K562 (cell line): ENCODE measurements around the gene ST6GALNAC2. TPM values are rescaled to one million over a fixed set of nuclear protein-coding genes. Genes with fewer than 3 reads are reported as not detected.

ENCODE experiments used
- ELF1 ChIP-seq: fragments of 200-800 bp; sonication (Bioruptor generic); IDR thresholded peaks from 2 replicates; pipeline ENCODE4 v1.6.1; 2016; ENCODE audit warnings: missing genetic modification characterization, missing compliant biosample characterization
- FOXA1 ChIP-seq: fragments of 450-650 bp; IDR thresholded peaks from 2 replicates; pipeline ENCODE4 v1.6.1; 2016; ENCODE audit warnings: mild to moderate bottlenecking, borderline replicate concordance
- HIVEP1 ChIP-seq: fragments of 250-450 bp; sonication (Bioruptor Pico); IDR thresholded peaks from 2 replicates; pipeline ENCODE4 v1.4.0; 2020; ENCODE audit warnings: mild to moderate bottlenecking
- LCOR ChIP-seq: sonication (generic); formaldehyde crosslinking; IDR thresholded peaks from 2 replicates; pipeline ENCODE4 v1.8.0; 2022; ENCODE audit warnings: mild to moderate bottlenecking, missing genetic modification reagents
- NR2C2 ChIP-seq, 2 experiments: fragments of 200-800 bp in 1 of 2; sonication (Bioruptor generic) in 1 of 2; sonication (generic) in 1 of 2; formaldehyde crosslinking in 1 of 2; IDR thresholded peaks; 2 replicates each; pipeline versions ENCODE4 v1.6.1 to v1.8.0; 2016 to 2022; ENCODE audit warnings: mild to moderate bottlenecking in 1 of 2, missing compliant biosample characterization in 1 of 2, missing genetic modification characterization in 1 of 2, missing genetic modification reagents in 1 of 2
- PHTF2 ChIP-seq: fragments of 250-450 bp; sonication (Bioruptor Pico); IDR thresholded peaks from 2 replicates; pipeline ENCODE4 v1.5.0; 2021; ENCODE audit warnings: mild to moderate bottlenecking
- SIN3B ChIP-seq: fragments of 450-650 bp; IDR thresholded peaks from 2 replicates; pipeline ENCODE4 v1.6.1; 2017; ENCODE audit warnings: low read depth, mild to moderate bottlenecking, moderate library complexity
- SP1 ChIP-seq: sonication (generic); formaldehyde crosslinking; IDR thresholded peaks from 2 replicates; pipeline ENCODE4 v1.8.1; 2022; ENCODE audit warnings: mild to moderate bottlenecking, missing genetic modification reagents
- TBL1XR1 ChIP-seq, 2 experiments: IDR thresholded peaks; 2 replicates each; pipeline ENCODE4 v1.6.1; 2012; ENCODE audit warnings: improper control_type of control experiment in 2 of 2, low read length in 2 of 2, mild to moderate bottlenecking in 1 of 2
- UBTF ChIP-seq, 2 experiments: IDR thresholded peaks; 2 replicates each; pipeline ENCODE4 v1.6.1; 2012; ENCODE audit warnings: improper control_type of control experiment in 2 of 2, low read depth in 2 of 2, low read length in 2 of 2, borderline replicate concordance in 1 of 2
- ZBTB5 ChIP-seq: fragments of 450-650 bp; IDR thresholded peaks from 2 replicates; pipeline ENCODE4 v1.6.1; 2017; ENCODE audit warnings: antibody characterized with exemption
- ZBTB9 ChIP-seq: fragments of 450-650 bp; formaldehyde crosslinking; IDR thresholded peaks from 2 replicates; pipeline ENCODE4 v1.4.0; 2020; ENCODE audit warnings: mild to moderate bottlenecking, moderate library complexity
- ZC3H8 ChIP-seq: fragments of 450-650 bp; IDR thresholded peaks from 2 replicates; pipeline ENCODE4 v1.6.1; 2017
- ZNF12 ChIP-seq: sonication (generic); formaldehyde crosslinking; IDR thresholded peaks from 2 replicates; pipeline ENCODE4 v1.4.0; 2020; ENCODE audit warnings: mild to moderate bottlenecking, missing genetic modification reagents
- ZNF124 ChIP-seq: sonication (generic); formaldehyde crosslinking; IDR thresholded peaks from 2 replicates; pipeline ENCODE4 v1.8.1; 2022; ENCODE audit warnings: missing genetic modification reagents
- ZNF175 ChIP-seq: fragments of 200-800 bp; sonication (Bioruptor generic); IDR thresholded peaks from 2 replicates; pipeline ENCODE4 v1.6.1; 2016; ENCODE audit warnings: low read depth, mild to moderate bottlenecking, missing genetic modification characterization, missing compliant biosample characterization
- ZNF212 ChIP-seq: fragments of 450-650 bp; formaldehyde crosslinking; IDR thresholded peaks from 2 replicates; pipeline ENCODE4 v1.4.0; 2020; ENCODE audit warnings: mild to moderate bottlenecking
- ZNF3 ChIP-seq: fragments of 250-450 bp; sonication (Bioruptor Pico); IDR thresholded peaks from 2 replicates; pipeline ENCODE4 v1.5.0; 2021; ENCODE audit warnings: mild to moderate bottlenecking, moderate library complexity
- ZNF354B ChIP-seq: fragments of 250-450 bp; sonication (Bioruptor Pico); IDR thresholded peaks from 2 replicates; pipeline ENCODE4 v1.4.0; 2020
- ZNF449 ChIP-seq: fragments of 250-450 bp; sonication (Bioruptor Pico); IDR thresholded peaks from 2 replicates; pipeline ENCODE4 v1.8.0; 2022; ENCODE audit warnings: moderate library complexity, mild to moderate bottlenecking, inconsistent platforms
- ZSCAN32 ChIP-seq: fragments of 450-650 bp; formaldehyde crosslinking; IDR thresholded peaks from 2 replicates; pipeline ENCODE4 v1.4.0; 2020; ENCODE audit warnings: mild to moderate bottlenecking, moderate library complexity
- polyA plus RNA-seq, 8 experiments: library from polyadenylated mRNA; depleted of rRNA in 4 of 8; stranded (reverse) in 5 of 8; unstranded in 3 of 8; fragments of >200 nt; fragmentation: Nextera tagmentation in 2 of 8; fragmentation: Illumina TruSeq in 1 of 8; extraction: Ambion mirVana in 2 of 8; extraction: Trizol in 1 of 8; gene quantifications; 2 replicates each; pipeline versions ENCODE4 v1.2.1 to v1.2.3, GENCODE V29; 2011 to 2014; ENCODE audit warnings: inconsistent platforms in 1 of 8, missing spikeins in 1 of 8
- total RNA-seq, 7 experiments: library from RNA; depleted of rRNA in 6 of 7; stranded (reverse); fragments of >200 nt in 6 of 7; fragmentation: Illumina TruSeq in 2 of 7; extraction: Trizol in 2 of 7; gene quantifications; 2 replicates each; pipeline versions ENCODE4 v1.2.1 to v1.2.3, GENCODE V29; 2011 to 2021; ENCODE audit warnings: low replicate concordance in 1 of 7

ST6GALNAC2 gene
- total and polyA plus RNA-seq, 9 of the 15 experiments (the other 6 are each of a cell fraction or from before 2014, with no cell fraction given), result 0.18 TPM; not detected in 8

GRCh38 chr17:76529224-76530094, 56.2 kb downstream of the ST6GALNAC2 start (continued):
- TF ChIP-seq ZBTB5, result no peak
- TF ChIP-seq ELF1 (tag), result no peak
- TF ChIP-seq PHTF2 (CRISPR knock-in tag), result no peak
- TF ChIP-seq ZBTB9, result no peak
- TF ChIP-seq LCOR (CRISPR knock-in tag), result no peak
- no peak for TF ChIP-seq SIN3B
- no peak for TF ChIP-seq ZNF212 (CRISPR knock-in tag)
- no peak for TF ChIP-seq FOXA1
- TF ChIP-seq NR2C2 (CRISPR knock-in tag; IDR thresholded peaks at IDR 0.05), result no peak
- no peak; the same call in 1 of the 2 replicates for TF ChIP-seq NR2C2 (tag; IDR thresholded peaks at IDR 0.05)
- no peak; the same call in 1 of the 2 replicates for TF ChIP-seq ZNF175
- no peak for TF ChIP-seq ZNF449 (CRISPR knock-in tag)
- no peak for TF ChIP-seq HIVEP1 (CRISPR knock-in tag)
- no peak for TF ChIP-seq ZNF12 (CRISPR knock-in tag)
- TF ChIP-seq ZSCAN32, result 0 out of 2 replicates have a peak, but pooled peaks have one; percentile 10
- no peak for TF ChIP-seq ZNF124
- TF ChIP-seq ZNF3, result no peak
- TF ChIP-seq ZNF354B (CRISPR knock-in tag), result no peak
- no peak; a peak in 1 of 4 replicates for TF ChIP-seq UBTF (IDR thresholded peaks at IDR 0.05; ENCODE audit: borderline replicate concordance in 1 of 2, low read depth in 2 of 2, low read length in 2 of 2)
- TF ChIP-seq ZC3H8, result no peak
- TF ChIP-seq SP1, result no peak
- TF ChIP-seq TBL1XR1 (IDR thresholded peaks at IDR 0.05; ENCODE audit: low read length in 2 of 2), result no peak
